Caco-2 (cell line): ENCODE data around the gene MTMR11. TPM values are rescaled to one million over a fixed set of nuclear protein-coding genes. Genes with fewer than 3 reads are reported as not detected.

Experiments used
- Bru-seq: library from RNA; stranded (reverse); fragments of 400-500 nt; gene quantifications from one replicate; lab custom pipeline; 2021; lab: Mats Ljungman, UMichigan
- BruChase-seq, 2 experiments: library from RNA; stranded (reverse); fragments of 400-500 nt; gene quantifications; one replicate each; lab custom pipeline; 2021; lab: Mats Ljungman, UMichigan
- BruUV-seq: library from RNA; stranded (reverse); fragments of 400-500 nt; replicated peaks from 2 replicates; lab custom pipeline; 2021; lab: Mats Ljungman, UMichigan
- CTCF ChIA-PET: fragments of 300-600 bp; sonication (Branson Sonifier 250); formaldehyde crosslinking; loops from one replicate; lab custom pipeline; 2022; ENCODE audit warnings: antibody characterized with exemption; lab: Charles Lee
- POLR2A ChIA-PET: fragments of 300-600 bp; sonication (Branson Sonifier 250); formaldehyde crosslinking; loops from one replicate; lab custom pipeline; 2022; ENCODE audit warnings: antibody characterized with exemption; lab: Charles Lee
- DNase-seq, 2 experiments: peaks; one replicate each; pipeline versions ENCODE4 v3.0.0 to v3.0.0-alpha.2; 2020 to 2022
- H3K27me3 ChIP-seq: replicated peaks from 2 replicates; pipeline ENCODE4 v1.6.0; 2011; ENCODE audit warnings: low read length; ENCODE audit not compliant: control insufficient read depth, insufficient read depth
- H3K36me3 ChIP-seq: 2 replicates; pipeline ENCODE4 v1.5.1; 2011; ENCODE audit warnings: low read length; ENCODE audit not compliant: control insufficient read depth, insufficient read depth
- H3K4me1 ChIP-seq: fragments of 250-450 bp; sonication (Bioruptor Pico); 2 replicates; pipeline ENCODE4 v1.5.1; 2020; ENCODE audit warnings: mild to moderate bottlenecking
- H3K4me3 ChIP-seq: 2 replicates; pipeline ENCODE4 v1.5.1; 2011; ENCODE audit warnings: low read depth, mild to moderate bottlenecking, control low read depth, low read length
- H3K9me3 ChIP-seq: fragments of 250-450 bp; sonication (Bioruptor Pico); 2 replicates; pipeline ENCODE4 v1.5.1; 2020; ENCODE audit warnings: mild to moderate bottlenecking, moderate library complexity
- H3K27ac Mint-ChIP-seq: one replicate; pipeline ENCODE4 v1.8.0; 2022; ENCODE audit warnings: mixed read lengths; ENCODE audit not compliant: unreplicated experiment
- H3K27me3 Mint-ChIP-seq: one replicate; pipeline ENCODE4 v1.8.0; 2022; ENCODE audit warnings: mixed read lengths; ENCODE audit not compliant: insufficient read depth, unreplicated experiment
- H3K36me3 Mint-ChIP-seq: one replicate; pipeline ENCODE4 v1.8.0; 2022; ENCODE audit warnings: mild to moderate bottlenecking, mixed read lengths; ENCODE audit not compliant: insufficient read depth, unreplicated experiment
- H3K4me1 Mint-ChIP-seq: one replicate; pipeline ENCODE4 v1.8.0; 2022; ENCODE audit warnings: low read depth, mixed read lengths; ENCODE audit not compliant: unreplicated experiment
- H3K4me3 Mint-ChIP-seq: one replicate; pipeline ENCODE4 v1.8.0; 2022; ENCODE audit warnings: mild to moderate bottlenecking, moderate library complexity, mixed read lengths; ENCODE audit not compliant: unreplicated experiment
- H3K9me3 Mint-ChIP-seq: one replicate; pipeline ENCODE4 v1.8.0; 2022; ENCODE audit warnings: mixed read lengths; ENCODE audit not compliant: unreplicated experiment
- intact Hi-C: fragments of 100-400 bp; cut with micrococcal nuclease; formaldehyde crosslinking; loops from one replicate; pipeline ENCODE4 v1.10.0; 2022; ENCODE audit not compliant: unreplicated experiment
- long read RNA-seq: library from polyadenylated mRNA; stranded (forward); transcript quantifications from one replicate; pipeline ENCODE4 v2.0.0, GENCODE V29; 2022
- total RNA-seq: library from RNA; stranded (reverse); gene quantifications from 2 replicates; pipeline ENCODE4 v1.2.3, GENCODE V29; 2022
- TF ChIP-seq, protein P1 (sequence below), 2 experiments: fragments of 200-600 bp in 1 of 2; IDR thresholded peaks; 1 replicate in 1 of 2; 2 replicates in 1 of 2; pipeline versions ENCODE4 v1.5.1 to v1.8.0; 2011 to 2022; ENCODE audit warnings: antibody characterized with exemption in 1 of 2, control low read depth in 1 of 2, inconsistent platforms in 1 of 2, low read depth in 1 of 2, low read length in 1 of 2, mild to moderate bottlenecking in 1 of 2, moderate library complexity in 1 of 2; ENCODE audit not compliant: insufficient read depth in 1 of 2, severe bottlenecking in 1 of 2, unreplicated experiment in 1 of 2

The MTMR11 gene, protein sequence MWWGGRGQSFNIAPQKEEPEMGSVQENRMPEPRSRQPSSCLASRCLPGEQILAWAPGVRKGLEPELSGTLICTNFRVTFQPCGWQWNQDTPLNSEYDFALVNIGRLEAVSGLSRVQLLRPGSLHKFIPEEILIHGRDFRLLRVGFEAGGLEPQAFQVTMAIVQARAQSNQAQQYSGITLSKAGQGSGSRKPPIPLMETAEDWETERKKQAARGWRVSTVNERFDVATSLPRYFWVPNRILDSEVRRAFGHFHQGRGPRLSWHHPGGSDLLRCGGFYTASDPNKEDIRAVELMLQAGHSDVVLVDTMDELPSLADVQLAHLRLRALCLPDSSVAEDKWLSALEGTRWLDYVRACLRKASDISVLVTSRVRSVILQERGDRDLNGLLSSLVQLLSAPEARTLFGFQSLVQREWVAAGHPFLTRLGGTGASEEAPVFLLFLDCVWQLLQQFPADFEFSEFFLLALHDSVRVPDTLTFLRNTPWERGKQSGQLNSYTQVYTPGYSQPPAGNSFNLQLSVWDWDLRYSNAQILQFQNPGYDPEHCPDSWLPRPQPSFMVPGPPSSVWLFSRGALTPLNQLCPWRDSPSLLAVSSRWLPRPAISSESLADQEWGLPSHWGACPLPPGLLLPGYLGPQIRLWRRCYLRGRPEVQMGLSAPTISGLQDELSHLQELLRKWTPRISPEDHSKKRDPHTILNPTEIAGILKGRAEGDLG
- total RNA-seq (2.2 and 2.3 TPM in 2 replicates), Bru-seq, nascent RNA (percentile 39 among the genes with signal in this experiment), BruChase-seq, experiment 1, labeled RNA remaining after a 2-hour chase (percentile 49 among the genes with signal in this experiment), BruChase-seq, experiment 2, labeled RNA remaining after a 6-hour chase (percentile 50 among the genes with signal in this experiment)
- long read RNA-seq, partial matches to known transcripts, result 0 of 2 reads
- long read RNA-seq, other reads (novel, unspliced or antisense), result 2 of 2 reads

DNA sequence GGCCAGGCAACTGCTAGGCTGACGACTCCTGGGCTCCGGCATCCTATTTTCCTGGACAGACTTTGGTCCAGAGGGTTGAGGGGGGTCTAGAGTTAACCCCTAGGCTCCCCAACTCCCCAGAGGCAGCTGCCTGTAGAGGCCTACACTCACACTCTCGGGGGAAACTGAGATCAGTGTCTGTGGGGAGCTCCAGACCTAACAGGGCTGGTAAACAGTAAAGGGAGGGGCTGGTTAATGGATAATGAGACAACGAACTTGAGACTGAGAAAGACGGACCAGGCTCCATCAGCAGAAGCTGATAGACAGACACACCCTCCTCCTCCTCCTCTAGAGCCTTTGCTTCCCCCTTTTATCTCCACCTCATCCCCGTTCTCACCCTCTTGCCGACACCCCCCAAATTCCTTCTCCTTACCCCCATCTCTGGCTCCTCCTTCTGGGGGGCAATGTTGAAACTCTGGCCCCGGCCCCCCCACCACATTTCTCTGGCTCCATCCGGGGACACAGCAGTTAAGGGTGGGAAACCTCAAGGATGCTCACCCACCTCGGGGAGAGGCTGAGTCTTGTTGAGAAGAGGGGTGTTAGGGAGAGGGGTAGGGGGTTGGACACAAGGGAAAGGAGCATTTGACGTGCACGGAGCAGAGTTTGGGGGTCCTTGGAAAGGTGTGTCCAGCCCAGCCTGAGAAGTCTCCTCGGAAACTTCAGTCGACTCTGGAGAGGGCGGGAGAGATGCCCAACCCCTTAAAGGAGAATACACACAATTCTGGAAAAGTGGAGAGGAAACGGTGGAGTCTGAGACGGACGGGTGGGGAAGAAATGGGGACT, at the start of gene MTMR11:
TSS of gene MTMR11 (minus strand) at position 710 of the 822 bp plus-strand sequence. CDS start at position 478, 232 bp downstream.
- H3K36me3 Mint-ChIP-seq, result peaks cover 30% of the 10 kb centered on the region
- intact Hi-C loops, result no loop called here
- Histone ChIP-seq H3K9me3 (no peaks in the 10 kb centered on the region), H3K4me1 (peaks cover 37% of the 10 kb centered on the region), H3K27me3 (no peaks in the 10 kb centered on the region), H3K36me3 (no peaks in the 10 kb centered on the region), H3K4me3 (peak within 1 kb of the TSS; percentile 30)
- no peaks in the 10 kb centered on the region for H3K27me3 Mint-ChIP-seq
- H3K9me3 Mint-ChIP-seq, result no peaks in the 10 kb centered on the region
- H3K4me3 Mint-ChIP-seq, result peak within 1 kb of the TSS; percentile 83
- peak in 1 of 2 experiments; percentile 20 for DNase-seq
- TF ChIP-seq, protein P1, sequence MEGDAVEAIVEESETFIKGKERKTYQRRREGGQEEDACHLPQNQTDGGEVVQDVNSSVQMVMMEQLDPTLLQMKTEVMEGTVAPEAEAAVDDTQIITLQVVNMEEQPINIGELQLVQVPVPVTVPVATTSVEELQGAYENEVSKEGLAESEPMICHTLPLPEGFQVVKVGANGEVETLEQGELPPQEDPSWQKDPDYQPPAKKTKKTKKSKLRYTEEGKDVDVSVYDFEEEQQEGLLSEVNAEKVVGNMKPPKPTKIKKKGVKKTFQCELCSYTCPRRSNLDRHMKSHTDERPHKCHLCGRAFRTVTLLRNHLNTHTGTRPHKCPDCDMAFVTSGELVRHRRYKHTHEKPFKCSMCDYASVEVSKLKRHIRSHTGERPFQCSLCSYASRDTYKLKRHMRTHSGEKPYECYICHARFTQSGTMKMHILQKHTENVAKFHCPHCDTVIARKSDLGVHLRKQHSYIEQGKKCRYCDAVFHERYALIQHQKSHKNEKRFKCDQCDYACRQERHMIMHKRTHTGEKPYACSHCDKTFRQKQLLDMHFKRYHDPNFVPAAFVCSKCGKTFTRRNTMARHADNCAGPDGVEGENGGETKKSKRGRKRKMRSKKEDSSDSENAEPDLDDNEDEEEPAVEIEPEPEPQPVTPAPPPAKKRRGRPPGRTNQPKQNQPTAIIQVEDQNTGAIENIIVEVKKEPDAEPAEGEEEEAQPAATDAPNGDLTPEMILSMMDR (IDR thresholded peaks at IDR 0.05; ENCODE audit: insufficient read depth in 1 of 2, low read depth in 1 of 2, low read length in 1 of 2, severe bottlenecking in 1 of 2, unreplicated experiment in 1 of 2), result no peak
- H3K27ac Mint-ChIP-seq, result peak within 1 kb of the TSS; percentile 9
- ChIA-PET POLR2A (interaction anchor here (1.8 to 2.4 kb wide), 3 partner anchors 8 to 49 kb away, joined by 6 to 14 read pairs (median 11); partner anchors contain the start of gene BOLA1), CTCF (interaction anchor here (1.2 kb wide), 1 partner anchor 8 kb away, joined by 3 read pairs; no protein-coding TSS in a partner anchor)
- no TSS peak for BruUV-seq
- H3K4me1 Mint-ChIP-seq, result peaks cover 33% of the 10 kb centered on the region

DNA sequence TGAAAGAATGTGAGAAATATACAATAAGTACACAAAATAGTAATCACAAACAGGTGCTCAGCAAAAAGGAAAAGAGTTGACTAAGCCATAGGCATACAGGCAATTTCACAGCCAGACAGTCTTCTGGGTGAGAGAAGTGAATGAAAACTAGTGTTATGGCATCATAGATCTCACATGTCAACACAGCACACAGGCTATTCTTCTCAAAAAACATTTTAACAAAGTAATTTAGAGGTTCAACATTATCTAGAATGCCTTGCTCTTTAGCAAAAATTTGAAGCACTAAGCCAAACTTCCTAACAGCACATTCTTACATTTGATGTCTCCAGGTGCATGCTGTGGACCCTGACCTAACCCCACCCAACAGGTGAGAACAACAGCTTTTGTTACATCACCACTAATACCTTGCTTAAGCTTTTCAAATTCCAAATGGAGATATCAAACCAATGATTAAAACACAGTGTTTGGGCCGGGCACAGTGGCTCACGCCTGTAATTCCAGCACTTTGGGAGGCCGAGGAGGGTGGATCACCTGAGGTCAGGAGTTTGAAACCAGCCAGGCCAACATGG, 43.4 kb upstream of the MTMR11 start:
- TF ChIP-seq, protein P1 (IDR thresholded peaks at IDR 0.05; ENCODE audit: insufficient read depth in 1 of 2, low read depth in 1 of 2, low read length in 1 of 2, severe bottlenecking in 1 of 2, unreplicated experiment in 1 of 2), result no peak
- H3K27me3 ChIP-seq, result no peaks in the 10 kb centered on the region
- no peaks in the 10 kb centered on the region for H3K9me3 ChIP-seq
- H3K4me1 ChIP-seq, result peaks cover 19% of the 10 kb centered on the region
- ChIA-PET POLR2A (interaction anchor here (0.6 kb wide), 1 partner anchor 42 kb away, joined by 4 read pairs; no protein-coding TSS in a partner anchor), CTCF (no interaction called here)
- Mint-ChIP-seq H3K27me3 (no peaks in the 10 kb centered on the region), H3K27ac (peak overlapping the region; percentile 19), H3K4me1 (peaks cover 7% of the 10 kb centered on the region), H3K9me3 (no peaks in the 10 kb centered on the region), H3K36me3 (peaks cover 23% of the 10 kb centered on the region), H3K4me3 (no peak overlapping the region)
- no TSS peak for BruUV-seq
- no peak overlapping the region for H3K4me3 ChIP-seq
- intact Hi-C loops, result no loop called here
- DNase-seq, result peak; percentile 50 to 51
- H3K36me3 ChIP-seq, result no peaks in the 10 kb centered on the region; the same call in 1 of the 2 replicates
